ENCODE results near the gene ASCL5.

Gene ASCL5

GRCh38 chr1:201140941-201141260 lies 13.9 kb upstream of the ASCL5 start:
- Histone ChIP-seq H3K4me2 (ENCODE audit: low read depth, low read length, poor library complexity, severe bottlenecking) (no peak overlapping the region), H3K36me3 (ENCODE audit: low read length) (no peaks in the 10 kb centered on the region)

GRCh38 chr1:201140235-201140940 lies 13.4 kb upstream of the ASCL5 start:
- Histone ChIP-seq H3K4me3 (ENCODE audit: insufficient read depth, low read length, poor library complexity, severe bottlenecking) (no peak overlapping the region), H3K27me3 (ENCODE audit: low read length) (no peaks in the 10 kb centered on the region), H3K9me3 (ENCODE audit: insufficient read depth, low read length) (no peaks in the 10 kb centered on the region), H3K79me2 (ENCODE audit: insufficient read depth, low read length) (no peaks in the 10 kb centered on the region), H3F3A (ENCODE audit: insufficient read depth) (no peaks in the 10 kb centered on the region), H3K36me3 (ENCODE audit: low read length) (no peaks in the 10 kb centered on the region), H2AFZ (ENCODE audit: low read depth, low read length, severe bottlenecking) (no peak overlapping the region), H3K4me2 (ENCODE audit: low read depth, low read length, poor library complexity, severe bottlenecking) (no peak overlapping the region), H3K9me2 (replicated peaks; ENCODE audit: insufficient read depth, low read length) (no peaks in the 10 kb centered on the region), H3K9ac (ENCODE audit: low read length) (no peak overlapping the region), H4K20me1 (ENCODE audit: low read depth, low read length) (no peaks in the 10 kb centered on the region), H3K27ac (ENCODE audit: low read depth, low read length) (no peak overlapping the region)
- TF ChIP-seq EZH2phosphoT487 (conservative IDR thresholded peaks at IDR 0.05; ENCODE audit: low read length) = no peak
- TF ChIP-seq CTCF (IDR thresholded peaks at IDR 0.05; ENCODE audit: insufficient read depth, low read length, poor library complexity, severe bottlenecking) = no peak

More at GRCh38 chr1:201140941-201141260, 13.9 kb upstream of the ASCL5 start:
- Histone ChIP-seq H3K27me3 (ENCODE audit: low read length) (no peaks in the 10 kb centered on the region), H2AFZ (ENCODE audit: low read depth, low read length, severe bottlenecking) (no peak overlapping the region), H3K9me3 (ENCODE audit: insufficient read depth, low read length) (no peaks in the 10 kb centered on the region), H4K20me1 (ENCODE audit: low read depth, low read length) (no peaks in the 10 kb centered on the region), H3K27ac (ENCODE audit: low read depth, low read length) (no peak overlapping the region), H3K9ac (ENCODE audit: low read length) (no peak overlapping the region), H3K4me3 (ENCODE audit: insufficient read depth, low read length, poor library complexity, severe bottlenecking) (no peak overlapping the region), H3K9me2 (replicated peaks; ENCODE audit: insufficient read depth, low read length) (no peaks in the 10 kb centered on the region), H3K79me2 (ENCODE audit: insufficient read depth, low read length) (no peaks in the 10 kb centered on the region), H3F3A (ENCODE audit: insufficient read depth) (no peaks in the 10 kb centered on the region)
- TF ChIP-seq CTCF (IDR thresholded peaks at IDR 0.05; ENCODE audit: insufficient read depth, low read length, poor library complexity, severe bottlenecking) (no peak), EZH2phosphoT487 (conservative IDR thresholded peaks at IDR 0.05; ENCODE audit: low read length) (no peak)

- H3K79me2 ChIP-seq (ENCODE audit: insufficient read depth, low read length) = no peaks in the 10 kb centered on the region
- no peaks in the 10 kb centered on the region for H3K9me3 ChIP-seq (ENCODE audit: insufficient read depth, low read length)
- H3K9me2 ChIP-seq (replicated peaks; ENCODE audit: insufficient read depth, low read length) = no peaks in the 10 kb centered on the region
- H3K27me3 ChIP-seq (ENCODE audit: low read length) = no peaks in the 10 kb centered on the region
- TF ChIP-seq EZH2phosphoT487 (conservative IDR thresholded peaks at IDR 0.05; ENCODE audit: low read length) (no peak), CTCF (IDR thresholded peaks at IDR 0.05; ENCODE audit: insufficient read depth, low read length, poor library complexity, severe bottlenecking) (no peak)
- no peaks in the 10 kb centered on the region for H3K36me3 ChIP-seq (ENCODE audit: low read length)
- no peak overlapping the region for H3K4me2 ChIP-seq (ENCODE audit: low read depth, low read length, poor library complexity, severe bottlenecking)
- no peak overlapping the region for H2AFZ ChIP-seq (ENCODE audit: low read depth, low read length, severe bottlenecking)
- H3F3A ChIP-seq (ENCODE audit: insufficient read depth) = no peaks in the 10 kb centered on the region
- H3K27ac ChIP-seq (ENCODE audit: low read depth, low read length) = no peak overlapping the region
- no peaks in the 10 kb centered on the region for H4K20me1 ChIP-seq (ENCODE audit: low read depth, low read length)
- no peak overlapping the region for H3K9ac ChIP-seq (ENCODE audit: low read length)
- no peak overlapping the region for H3K4me3 ChIP-seq (ENCODE audit: insufficient read depth, low read length, poor library complexity, severe bottlenecking)
Observed at GRCh38 chr1:201139756-201140155, 12.8 kb upstream of the ASCL5 start.
